ENCODE measurements around the gene SPRR2B. TPM values are rescaled to one million over a fixed set of nuclear protein-coding genes. Genes with fewer than 3 reads are reported as not detected.
"Not testable (repeated sequence)": the region's sequence is repeated elsewhere in the genome, so short reads cannot be mapped to it uniquely, and the experiment has no call there.

SPRR2B gene
- not detected in 3 replicates for total RNA-seq
- long read RNA-seq = 0 reads

DNA sequence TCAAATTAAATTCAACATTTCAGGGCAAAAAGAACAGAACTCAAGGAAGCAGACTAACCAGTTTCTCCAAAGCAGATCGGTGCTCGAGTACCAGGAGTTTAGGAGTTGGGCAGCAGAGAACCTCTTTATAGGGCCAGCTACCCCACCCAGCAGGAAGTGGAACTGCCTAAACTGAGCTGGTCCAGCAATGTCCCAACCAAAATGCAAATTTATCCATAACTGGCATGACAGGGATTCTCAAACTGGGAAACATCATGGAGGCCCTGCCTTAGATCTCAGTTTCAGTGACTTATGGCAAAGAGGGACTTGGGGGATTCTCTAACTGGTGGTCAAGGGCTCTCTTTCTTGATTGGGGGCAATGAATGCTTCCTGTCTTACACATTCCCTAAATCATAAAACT, at the start of gene SPRR2B:
TSS of gene SPRR2B (minus strand) at position 101 of the 400 bp plus-strand sequence. CDS start 772 bp downstream, outside the sequence.
- no peak for TF ChIP-seq CTCF (IDR thresholded peaks at IDR 0.05)
- H3K4me3 Mint-ChIP-seq (ENCODE audit: unreplicated experiment) = no peak within 1 kb of the TSS

GRCh38 chr1:153120945-153121344, 49.5 kb upstream of the SPRR2B start:
- Mint-ChIP-seq H3K27ac (ENCODE audit: unreplicated experiment) (no peak overlapping the region), H3K27me3 (ENCODE audit: low read depth) (peaks cover 3% of the 10 kb centered on the region), H3K4me1 (ENCODE audit: low read depth) (no peaks in the 10 kb centered on the region), H3K9me3 (ENCODE audit: low read depth) (peaks cover 12% of the 10 kb centered on the region), H3K4me3 (ENCODE audit: unreplicated experiment) (no peak overlapping the region), H3K36me3 (ENCODE audit: low read depth) (no peaks in the 10 kb centered on the region)
- DNase-seq (ENCODE audit: low spot score) = no peak
- no peak for TF ChIP-seq CTCF (IDR thresholded peaks at IDR 0.05)

More for the DNA sequence above, at the start of gene SPRR2B:
- H3K27ac Mint-ChIP-seq (ENCODE audit: unreplicated experiment) = no peak within 1 kb of the TSS
- no peaks in the 10 kb centered on the region for H3K4me1 Mint-ChIP-seq (ENCODE audit: low read depth)
- no peaks in the 10 kb centered on the region for H3K9me3 Mint-ChIP-seq (ENCODE audit: low read depth)
- no peaks in the 10 kb centered on the region for H3K27me3 Mint-ChIP-seq (ENCODE audit: low read depth)
- H3K36me3 Mint-ChIP-seq (ENCODE audit: low read depth) = no peaks in the 10 kb centered on the region
- no peak for DNase-seq (ENCODE audit: low spot score)

GRCh38 chr1:153119491-153119971, 48.1 kb upstream of the SPRR2B start:
- no peaks in the 10 kb centered on the region for H3K9me3 Mint-ChIP-seq (ENCODE audit: low read depth)
- no peak for TF ChIP-seq CTCF (IDR thresholded peaks at IDR 0.05)
- no peaks in the 10 kb centered on the region for H3K36me3 Mint-ChIP-seq (ENCODE audit: low read depth)
- no peaks in the 10 kb centered on the region for H3K4me1 Mint-ChIP-seq (ENCODE audit: low read depth)
- peaks cover 3% of the 10 kb centered on the region for H3K27me3 Mint-ChIP-seq (ENCODE audit: low read depth)
- H3K27ac Mint-ChIP-seq (ENCODE audit: unreplicated experiment) = no peak overlapping the region
- H3K4me3 Mint-ChIP-seq (ENCODE audit: unreplicated experiment) = no peak overlapping the region
- no peak for DNase-seq (ENCODE audit: low spot score)

DNA sequence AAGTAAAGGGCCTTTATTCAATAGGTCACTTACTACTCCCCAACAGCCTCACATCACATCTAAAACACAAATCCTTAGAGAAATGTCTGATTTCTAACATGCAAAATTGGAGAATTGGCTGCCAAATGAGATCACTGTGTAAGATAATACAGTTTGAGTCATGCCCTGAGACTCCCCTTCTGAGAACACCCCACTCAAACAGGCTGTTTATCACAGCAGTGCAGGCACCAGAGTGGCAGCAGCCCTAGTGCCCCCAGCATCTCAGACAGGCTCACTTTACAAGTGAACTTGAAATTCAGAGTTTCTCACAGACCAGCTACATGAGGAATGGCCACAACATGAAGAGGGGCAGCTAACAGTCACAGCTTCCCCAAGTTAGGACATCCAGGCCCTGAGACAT, 43.9 kb upstream of the SPRR2B start:
- H3K4me1 Mint-ChIP-seq (ENCODE audit: low read depth); H3K4me3 Mint-ChIP-seq (ENCODE audit: unreplicated experiment); H3K9me3 Mint-ChIP-seq (ENCODE audit: low read depth); H3K27ac Mint-ChIP-seq (ENCODE audit: unreplicated experiment); H3K27me3 Mint-ChIP-seq (ENCODE audit: low read depth); H3K36me3 Mint-ChIP-seq (ENCODE audit: low read depth); DNase-seq (ENCODE audit: low spot score): not testable (repeated sequence)

DNA sequence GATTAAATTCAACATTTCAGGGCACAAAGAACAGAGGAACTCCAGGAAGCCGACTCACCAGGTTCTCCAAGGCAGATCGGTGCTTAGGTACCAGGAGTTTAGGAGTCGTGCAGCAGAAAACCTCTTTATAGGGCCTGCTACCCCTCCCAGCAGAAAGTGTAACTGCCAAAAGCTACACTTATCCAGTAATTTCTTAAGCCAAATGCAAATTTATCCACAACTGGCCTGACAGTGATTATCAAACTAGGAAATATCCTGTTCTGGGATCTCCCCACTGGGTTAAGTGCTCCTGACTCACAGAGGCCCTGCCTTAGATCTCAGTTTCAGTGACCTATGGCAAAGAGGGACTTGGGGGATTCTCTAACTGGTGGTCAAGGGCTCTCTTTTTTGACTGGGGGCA, 42.0 kb upstream of the SPRR2B start, which contains the start of gene SPRR2F:
TSS of gene SPRR2F (minus strand) at position 101 of the 400 bp plus-strand sequence. CDS start 783 bp downstream, outside the sequence.
- no peak for TF ChIP-seq CTCF (IDR thresholded peaks at IDR 0.05)
- no peaks in the 10 kb centered on the region for H3K27me3 Mint-ChIP-seq (ENCODE audit: low read depth)
- H3K27ac Mint-ChIP-seq (ENCODE audit: unreplicated experiment) = no peak within 1 kb of the TSS
- no peak for DNase-seq (ENCODE audit: low spot score)
- no peak within 1 kb of the TSS for H3K4me3 Mint-ChIP-seq (ENCODE audit: unreplicated experiment)
- H3K36me3 Mint-ChIP-seq (ENCODE audit: low read depth) = no peaks in the 10 kb centered on the region
- H3K4me1 Mint-ChIP-seq (ENCODE audit: low read depth) = no peaks in the 10 kb centered on the region
- H3K9me3 Mint-ChIP-seq (ENCODE audit: low read depth) = peaks cover 1% of the 10 kb centered on the region

DNA sequence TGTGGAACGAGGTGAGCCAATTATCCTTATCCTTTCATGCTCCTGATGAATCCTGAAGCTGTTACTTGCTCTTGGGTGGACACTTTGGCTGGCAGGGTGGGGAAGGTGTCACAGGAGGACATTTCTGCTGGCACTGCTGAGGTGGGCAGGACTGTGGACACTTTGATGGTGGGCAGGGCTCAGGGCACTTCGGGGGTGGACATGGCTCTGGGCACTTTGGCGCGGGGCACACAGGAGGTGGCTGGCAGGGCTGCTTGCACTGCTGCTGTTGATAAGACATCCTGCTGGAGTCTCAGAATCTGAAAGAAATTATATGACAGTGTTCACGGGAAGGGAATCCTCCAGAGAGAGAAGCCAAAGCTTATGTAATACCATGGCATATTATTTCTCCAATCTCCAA, 41.0 kb upstream of the SPRR2B start:
- H3K36me3 Mint-ChIP-seq (ENCODE audit: low read depth); H3K27ac Mint-ChIP-seq (ENCODE audit: unreplicated experiment); H3K27me3 Mint-ChIP-seq (ENCODE audit: low read depth); H3K4me3 Mint-ChIP-seq (ENCODE audit: unreplicated experiment); H3K4me1 Mint-ChIP-seq (ENCODE audit: low read depth); DNase-seq (ENCODE audit: low spot score); H3K9me3 Mint-ChIP-seq (ENCODE audit: low read depth): not testable (repeated sequence)
